ENCODE measurements around the gene DGKQ. TPM values are rescaled to one million over a fixed set of nuclear protein-coding genes. Genes with fewer than 3 reads are reported as not detected.

Gene DGKQ, protein sequence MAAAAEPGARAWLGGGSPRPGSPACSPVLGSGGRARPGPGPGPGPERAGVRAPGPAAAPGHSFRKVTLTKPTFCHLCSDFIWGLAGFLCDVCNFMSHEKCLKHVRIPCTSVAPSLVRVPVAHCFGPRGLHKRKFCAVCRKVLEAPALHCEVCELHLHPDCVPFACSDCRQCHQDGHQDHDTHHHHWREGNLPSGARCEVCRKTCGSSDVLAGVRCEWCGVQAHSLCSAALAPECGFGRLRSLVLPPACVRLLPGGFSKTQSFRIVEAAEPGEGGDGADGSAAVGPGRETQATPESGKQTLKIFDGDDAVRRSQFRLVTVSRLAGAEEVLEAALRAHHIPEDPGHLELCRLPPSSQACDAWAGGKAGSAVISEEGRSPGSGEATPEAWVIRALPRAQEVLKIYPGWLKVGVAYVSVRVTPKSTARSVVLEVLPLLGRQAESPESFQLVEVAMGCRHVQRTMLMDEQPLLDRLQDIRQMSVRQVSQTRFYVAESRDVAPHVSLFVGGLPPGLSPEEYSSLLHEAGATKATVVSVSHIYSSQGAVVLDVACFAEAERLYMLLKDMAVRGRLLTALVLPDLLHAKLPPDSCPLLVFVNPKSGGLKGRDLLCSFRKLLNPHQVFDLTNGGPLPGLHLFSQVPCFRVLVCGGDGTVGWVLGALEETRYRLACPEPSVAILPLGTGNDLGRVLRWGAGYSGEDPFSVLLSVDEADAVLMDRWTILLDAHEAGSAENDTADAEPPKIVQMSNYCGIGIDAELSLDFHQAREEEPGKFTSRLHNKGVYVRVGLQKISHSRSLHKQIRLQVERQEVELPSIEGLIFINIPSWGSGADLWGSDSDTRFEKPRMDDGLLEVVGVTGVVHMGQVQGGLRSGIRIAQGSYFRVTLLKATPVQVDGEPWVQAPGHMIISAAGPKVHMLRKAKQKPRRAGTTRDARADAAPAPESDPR
- 22.7 TPM for polyA plus RNA-seq (2012; ENCODE audit: insufficient read depth, insufficient read length, low read depth)

DNA sequence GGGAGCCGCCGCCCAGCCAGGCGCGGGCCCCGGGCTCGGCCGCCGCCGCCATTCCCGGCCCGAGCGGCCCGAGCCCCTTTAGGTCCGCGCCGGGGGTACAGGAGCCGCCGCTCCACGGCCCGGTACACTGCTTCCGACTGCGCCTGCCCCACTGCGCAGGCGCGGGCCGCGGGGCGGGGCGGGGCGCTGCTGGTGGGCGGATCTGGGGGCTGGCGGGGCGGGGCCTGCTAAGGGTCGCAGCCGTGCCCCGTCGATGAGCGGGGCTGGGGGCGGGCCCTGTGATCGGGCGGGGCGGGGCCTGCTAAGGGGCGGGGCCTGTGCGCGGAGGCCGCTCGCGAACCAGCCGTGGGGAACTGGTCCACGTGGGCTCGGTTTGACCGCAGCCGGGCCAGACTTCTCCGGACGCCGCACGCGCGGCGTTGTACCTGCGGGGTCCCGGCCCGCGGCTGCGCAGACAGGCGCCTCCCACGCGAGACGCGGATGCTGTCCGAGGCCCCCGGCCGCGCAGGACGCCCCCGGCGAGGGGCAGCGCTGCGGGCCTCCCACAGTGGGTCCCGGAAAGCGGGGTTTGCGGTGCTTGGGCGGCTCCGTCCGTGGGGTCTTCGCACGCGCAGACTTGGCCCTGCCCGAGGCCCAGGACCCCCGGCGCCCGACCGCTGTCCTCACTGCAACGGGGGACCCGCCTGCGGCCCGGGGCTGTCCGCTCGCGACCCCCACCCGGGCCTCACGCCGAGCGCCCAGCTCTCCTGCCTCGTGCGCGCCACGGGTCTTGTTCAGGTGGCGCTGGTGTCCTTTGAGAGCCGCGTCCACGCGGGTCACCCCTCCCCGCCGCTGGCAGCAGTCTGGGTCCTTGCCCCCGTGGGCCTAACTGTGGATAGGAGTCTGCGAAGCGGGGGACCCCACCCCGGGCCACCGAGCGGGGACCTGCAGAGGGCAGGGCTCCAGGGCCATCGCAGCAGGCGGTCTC, at the start of gene DGKQ:
TSS of gene DGKQ (minus strand) at position 139 of the 967 bp plus-strand sequence. CDS start at position 52, 87 bp downstream.
- Histone ChIP-seq H3K36me3 (no peaks in the 10 kb centered on the region), H3K4me1 (no peaks in the 10 kb centered on the region), H3K9me3 (no peaks in the 10 kb centered on the region), H3K4me3 (ENCODE audit: low read depth, low read length) (peak within 1 kb of the TSS; percentile 56), H3K27me3 (peaks cover 39% of the 10 kb centered on the region)
- DNase-seq, result peak; percentile 89
- TF ChIP-seq, protein P1, sequence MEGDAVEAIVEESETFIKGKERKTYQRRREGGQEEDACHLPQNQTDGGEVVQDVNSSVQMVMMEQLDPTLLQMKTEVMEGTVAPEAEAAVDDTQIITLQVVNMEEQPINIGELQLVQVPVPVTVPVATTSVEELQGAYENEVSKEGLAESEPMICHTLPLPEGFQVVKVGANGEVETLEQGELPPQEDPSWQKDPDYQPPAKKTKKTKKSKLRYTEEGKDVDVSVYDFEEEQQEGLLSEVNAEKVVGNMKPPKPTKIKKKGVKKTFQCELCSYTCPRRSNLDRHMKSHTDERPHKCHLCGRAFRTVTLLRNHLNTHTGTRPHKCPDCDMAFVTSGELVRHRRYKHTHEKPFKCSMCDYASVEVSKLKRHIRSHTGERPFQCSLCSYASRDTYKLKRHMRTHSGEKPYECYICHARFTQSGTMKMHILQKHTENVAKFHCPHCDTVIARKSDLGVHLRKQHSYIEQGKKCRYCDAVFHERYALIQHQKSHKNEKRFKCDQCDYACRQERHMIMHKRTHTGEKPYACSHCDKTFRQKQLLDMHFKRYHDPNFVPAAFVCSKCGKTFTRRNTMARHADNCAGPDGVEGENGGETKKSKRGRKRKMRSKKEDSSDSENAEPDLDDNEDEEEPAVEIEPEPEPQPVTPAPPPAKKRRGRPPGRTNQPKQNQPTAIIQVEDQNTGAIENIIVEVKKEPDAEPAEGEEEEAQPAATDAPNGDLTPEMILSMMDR (IDR thresholded peaks at IDR 0.05; ENCODE audit: low read depth, low read length), result no peak

DNA sequence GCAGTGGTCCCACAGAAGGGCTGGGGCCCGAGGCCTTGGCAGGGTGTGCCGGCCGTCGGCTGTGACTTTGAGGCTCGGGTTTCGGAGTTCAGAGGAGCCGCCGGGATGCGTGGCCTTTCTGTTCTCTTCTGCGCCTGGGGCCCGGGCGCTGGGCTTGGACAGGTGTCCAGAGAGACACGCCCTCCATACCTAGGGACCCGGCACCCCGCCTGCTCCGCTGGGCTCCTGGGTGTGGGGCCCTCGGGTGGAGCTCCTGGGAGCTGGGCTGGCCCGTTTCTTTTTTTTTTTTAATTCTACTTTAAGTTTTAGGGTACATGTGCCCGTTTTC, 49.3 kb upstream of the DGKQ start:
- DNase-seq, result no peak
- H3K4me1 ChIP-seq, result no peaks in the 10 kb centered on the region
- no peaks in the 10 kb centered on the region for H3K36me3 ChIP-seq
- H3K4me3 ChIP-seq (ENCODE audit: low read depth, low read length), result no peak overlapping the region
- no peaks in the 10 kb centered on the region for H3K9me3 ChIP-seq
- peaks cover 4% of the 10 kb centered on the region; the same call in 1 of the 2 replicates for H3K27me3 ChIP-seq
- TF ChIP-seq, protein P1 (IDR thresholded peaks at IDR 0.05; ENCODE audit: low read depth, low read length), result no peak

DNA sequence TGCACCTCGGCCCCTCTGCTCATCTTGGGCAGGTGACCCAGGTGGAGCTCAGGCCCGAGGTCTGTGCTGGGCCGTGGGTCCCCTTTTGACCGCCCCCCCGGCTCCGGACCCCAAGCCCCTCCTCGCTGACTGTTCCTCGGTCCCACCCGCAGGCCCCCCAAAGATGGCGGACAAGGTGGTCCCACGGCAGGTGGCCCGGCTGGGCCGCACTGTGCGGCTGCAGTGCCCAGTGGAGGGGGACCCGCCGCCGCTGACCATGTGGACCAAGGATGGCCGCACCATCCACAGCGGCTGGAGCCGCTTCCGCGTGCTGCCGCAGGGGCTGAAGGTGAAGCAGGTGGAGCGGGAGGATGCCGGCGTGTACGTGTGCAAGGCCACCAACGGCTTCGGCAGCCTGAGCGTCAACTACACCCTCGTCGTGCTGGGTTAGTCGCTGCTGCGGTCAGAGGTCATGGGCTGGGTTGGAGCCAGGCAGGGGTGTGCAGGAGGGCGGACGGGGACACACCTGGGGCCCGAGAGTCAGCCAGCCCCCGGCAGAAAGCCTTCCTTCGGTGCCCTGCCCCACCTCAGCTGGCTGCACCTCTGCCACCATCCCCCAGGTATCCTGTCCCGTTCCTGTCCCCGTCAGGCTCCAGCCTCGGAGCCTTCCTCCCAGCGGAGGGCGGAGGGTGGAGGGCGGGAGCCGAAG, 48.8 kb upstream of the DGKQ start:
- peaks cover 4% of the 10 kb centered on the region; the same call in 1 of the 2 replicates for H3K27me3 ChIP-seq

DNA sequence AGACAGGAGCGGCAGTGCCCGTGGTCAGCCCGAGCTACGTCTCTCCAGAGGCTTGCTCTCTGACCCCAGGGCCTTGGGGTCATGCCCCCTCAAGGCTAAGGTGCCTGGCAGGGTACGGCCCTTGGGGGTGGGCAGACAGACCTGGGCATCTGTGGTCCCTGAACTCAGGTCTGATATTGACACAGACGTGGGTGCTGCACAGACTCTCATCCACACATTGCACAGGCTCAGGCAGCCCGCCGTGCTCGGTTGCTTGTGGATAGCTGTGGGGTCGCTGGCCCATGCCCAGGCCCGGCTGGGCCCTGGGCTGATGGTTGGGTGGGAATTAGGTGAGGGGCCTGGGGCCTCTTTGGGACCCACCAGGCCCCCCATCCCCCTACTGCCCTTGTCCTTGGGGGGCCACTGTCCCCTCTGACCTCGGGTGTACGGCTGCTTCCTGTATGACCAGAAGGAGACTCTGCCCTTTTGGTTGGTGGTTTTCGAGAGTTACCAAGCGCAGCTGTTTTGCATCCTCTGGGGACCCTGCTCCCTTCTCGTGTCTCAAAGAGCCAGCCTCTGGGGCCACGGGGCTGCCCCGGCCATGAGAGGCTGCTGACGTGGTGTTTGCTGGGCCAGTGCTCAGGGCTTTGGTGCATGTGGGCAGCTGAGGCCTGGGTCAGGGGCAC, 48.1 kb upstream of the DGKQ start:
- no peaks in the 10 kb centered on the region for H3K36me3 ChIP-seq
- peaks cover 4% of the 10 kb centered on the region; the same call in 1 of the 2 replicates for H3K27me3 ChIP-seq
- no peak for DNase-seq
- no peaks in the 10 kb centered on the region for H3K4me1 ChIP-seq
- H3K9me3 ChIP-seq, result no peaks in the 10 kb centered on the region
- no peak overlapping the region for H3K4me3 ChIP-seq (ENCODE audit: low read depth, low read length)
- TF ChIP-seq, protein P1 (IDR thresholded peaks at IDR 0.05; ENCODE audit: low read depth, low read length), result no peak

More for the DNA sequence above, 48.8 kb upstream of the DGKQ start:
- no peaks in the 10 kb centered on the region for H3K4me1 ChIP-seq
- no peak overlapping the region for H3K4me3 ChIP-seq (ENCODE audit: low read depth, low read length)
- TF ChIP-seq, protein P1 (IDR thresholded peaks at IDR 0.05; ENCODE audit: low read depth, low read length), result no peak
- no peaks in the 10 kb centered on the region for H3K36me3 ChIP-seq
- H3K9me3 ChIP-seq, result no peaks in the 10 kb centered on the region
- DNase-seq, result no peak
